OCI-LY3 (cell line): ENCODE measurements around the gene CDK4.

Experiments used
- H2AFZ ChIP-seq: fragments of 200-600, 300-600 bp; shearing (Covaris generic); 2 replicates; pipeline ENCODE4 v1.6.0; 2014; ENCODE audit warnings: antibody characterized with exemption, low read depth, low read length
- H3K27ac ChIP-seq: fragments of 200-600, 300-600 bp; sonication (generic); 2 replicates; pipeline ENCODE4 v1.5.1; 2014; ENCODE audit warnings: mild to moderate bottlenecking, low read length, moderate library complexity, mixed read lengths
- H3K27me3 ChIP-seq: fragments of 200-600, 300-600 bp; sonication (generic); 2 replicates; pipeline ENCODE4 v1.6.1; 2014; ENCODE audit warnings: low read depth, low read length, mixed read lengths
- H3K36me3 ChIP-seq: fragments of 200-600, 300-600 bp; sonication (generic); replicated peaks from 2 replicates; pipeline ENCODE3; 2014; ENCODE audit warnings: low read depth, low read length, mixed read lengths
- H3K4me1 ChIP-seq: fragments of 300-600, 200-600 bp; sonication (generic); 2 replicates; pipeline ENCODE4 v1.6.1; 2014; ENCODE audit warnings: low read length, mixed read lengths
- H3K4me2 ChIP-seq: fragments of 200-600, 300-600 bp; sonication (generic); 2 replicates; pipeline ENCODE4 v1.6.1; 2014; ENCODE audit warnings: low read length, mixed read lengths
- H3K4me3 ChIP-seq: fragments of 300-600, 200-600 bp; sonication (generic); 2 replicates; pipeline ENCODE4 v1.5.1; 2014; ENCODE audit warnings: antibody characterized with exemption, mild to moderate bottlenecking, low read length, moderate library complexity
- H3K79me2 ChIP-seq: fragments of 300-600, 200-600 bp; shearing (Covaris generic); 2 replicates; pipeline ENCODE4 v1.6.1; 2014; ENCODE audit warnings: mild to moderate bottlenecking, low read length, mixed read lengths
- H3K9ac ChIP-seq: fragments of 300-600, 200-600 bp; shearing (Covaris generic); 2 replicates; pipeline ENCODE4 v1.6.0; 2014; ENCODE audit warnings: mild to moderate bottlenecking, low read length, moderate library complexity
- H3K9me3 ChIP-seq: fragments of 200-600, 300-600 bp; shearing (Covaris generic); 2 replicates; pipeline ENCODE4 v1.6.1; 2014; ENCODE audit warnings: low read length, mixed read lengths; ENCODE audit not compliant: insufficient read depth
- H4K20me1 ChIP-seq: fragments of 200-600, 300-600 bp; sonication (generic); 2 replicates; pipeline ENCODE4 v1.6.1; 2016; ENCODE audit warnings: low read length, mixed read lengths; ENCODE audit not compliant: insufficient read depth
- CTCF ChIP-seq: fragments of 200-600, 300-600 bp; sonication (generic); IDR thresholded peaks from 2 replicates; pipeline ENCODE4 v1.5.1; 2014; ENCODE audit warnings: antibody characterized with exemption, low read length, low read depth
- EZH2phosphoT487 ChIP-seq: fragments of 200-600 bp; shearing (Covaris generic); IDR thresholded peaks from 2 replicates; pipeline ENCODE4 v1.6.1; 2018; ENCODE audit warnings: antibody characterized with exemption, mixed run types, low read depth

Gene CDK4

GRCh38 chr12:57744777-57745484 is 7.2 kb downstream of the CDK4 start, which contains the start of gene TSPAN31:
Gene TSPAN31, plus strand, starts transcription at chr12:57745039. Its CDS starts 116 bp downstream, at chr12:57745155.
- H3K9me3 ChIP-seq: no peaks in the 10 kb centered on the region
- peak within 1 kb of the TSS; percentile 97 for H3K4me3 ChIP-seq
- peak within 1 kb of the TSS; percentile 81 for H3K27ac ChIP-seq
- H3K4me2 ChIP-seq: peak within 1 kb of the TSS; percentile 87
- H4K20me1 ChIP-seq: no peaks in the 10 kb centered on the region
- H3K9ac ChIP-seq: peak within 1 kb of the TSS; percentile 99
- peaks cover 30% of the 10 kb centered on the region for H3K4me1 ChIP-seq
- no peaks in the 10 kb centered on the region for H3K27me3 ChIP-seq
- TF ChIP-seq CTCF (no peak), EZH2phosphoT487 (no peak)
- peaks cover 28% of the 10 kb centered on the region for H3K36me3 ChIP-seq
- H2AFZ ChIP-seq: peak within 1 kb of the TSS; percentile 72; the same call in 1 of the 2 replicates
- peaks cover 32% of the 10 kb centered on the region for H3K79me2 ChIP-seq

- H3K79me2 ChIP-seq: peaks cover 26% of the 10 kb centered on the region
- TF ChIP-seq CTCF: no peak
- TF ChIP-seq EZH2phosphoT487: no peak
- H3K27me3 ChIP-seq: no peaks in the 10 kb centered on the region
- peak overlapping the region; percentile 87 for H3K4me2 ChIP-seq
- peaks cover 30% of the 10 kb centered on the region for H3K4me1 ChIP-seq
- peaks cover 26% of the 10 kb centered on the region for H3K36me3 ChIP-seq
- H3K4me3 ChIP-seq: peak overlapping the region; percentile 97
- peak overlapping the region; percentile 99 for H3K9ac ChIP-seq
- peak overlapping the region; percentile 72; the same call in 1 of the 2 replicates for H2AFZ ChIP-seq
- no peaks in the 10 kb centered on the region for H3K9me3 ChIP-seq
- H3K27ac ChIP-seq: peak overlapping the region; percentile 81
- H4K20me1 ChIP-seq: no peaks in the 10 kb centered on the region
Observed at GRCh38 chr12:57744194-57744776, 7.8 kb downstream of the CDK4 start.

- Histone ChIP-seq H3K79me2 (peaks cover 22% of the 10 kb centered on the region), H3K9ac (peak overlapping the region; percentile 99), H3K27ac (no peak overlapping the region), H3K9me3 (no peaks in the 10 kb centered on the region), H2AFZ (peak overlapping the region; percentile 72; the same call in 1 of the 2 replicates), H3K4me2 (peak overlapping the region; percentile 87), H3K4me3 (peak overlapping the region; percentile 97), H4K20me1 (no peaks in the 10 kb centered on the region), H3K4me1 (peaks cover 30% of the 10 kb centered on the region), H3K27me3 (no peaks in the 10 kb centered on the region), H3K36me3 (peaks cover 21% of the 10 kb centered on the region)
- TF ChIP-seq EZH2phosphoT487 (no peak), CTCF (no peak)
Observed at GRCh38 chr12:57743769-57744168, 8.3 kb downstream of the CDK4 start.
